IMR-90 (cell line): ENCODE data around the gene GRN. TPM values are rescaled to one million over a fixed set of nuclear protein-coding genes. Genes with fewer than 3 reads are reported as not detected.
A peak's percentile ranks its signal among the peaks of the same experiment; 100 is the strongest.

ENCODE experiments used
- ATAC-seq: fragments of 200-7000 bp; cut with Tn5 transposase; 2 replicates; pipeline ENCODE4 v1.9.1; 2020; ENCODE audit warnings: low read depth, mild to moderate bottlenecking, moderate library complexity
- BruUV-seq: library from RNA; stranded (reverse); fragments of 400-500 nt; replicated peaks from 2 replicates; lab custom pipeline; 2021; lab: Mats Ljungman, UMichigan
- CTCF ChIA-PET: fragments of 300-600 bp; formaldehyde crosslinking; extraction: SDS; loops from one replicate; lab custom pipeline; 2021; ENCODE audit warnings: antibody characterized with exemption; lab: Yijun Ruan, JAX
- POLR2A ChIA-PET: fragments of 300-600 bp; sonication (Branson Sonifier 250); formaldehyde crosslinking; loops from one replicate; lab custom pipeline; 2022; ENCODE audit warnings: antibody characterized with exemption; ENCODE audit not compliant: unreplicated experiment; lab: Charles Lee
- DNase-seq: peaks from one replicate; pipeline ENCODE4 v3.0.0; 2013
- H2AFZ ChIP-seq: replicated peaks from 2 replicates; pipeline ENCODE3; 2013; ENCODE audit warnings: low read length, mild to moderate bottlenecking; ENCODE audit not compliant: poor library complexity
- H2AK5ac ChIP-seq: 2 replicates; pipeline ENCODE4 v1.6.1; 2013; ENCODE audit warnings: low read depth, low read length, inconsistent platforms
- H2AK9ac ChIP-seq: replicated peaks from 2 replicates; pipeline ENCODE3; 2013; ENCODE audit warnings: mild to moderate bottlenecking, low read depth, low read length, moderate library complexity; ENCODE audit not compliant: poor library complexity
- H2BK120ac ChIP-seq: 2 replicates; pipeline ENCODE4 v1.6.1; 2013; ENCODE audit warnings: low read depth, low read length, inconsistent platforms
- H2BK15ac ChIP-seq: 3 replicates; pipeline ENCODE4 v1.6.1; 2013; ENCODE audit warnings: low read depth, low read length, inconsistent platforms
- H2BK20ac ChIP-seq: 2 replicates; pipeline ENCODE4 v1.6.1; 2013; ENCODE audit warnings: low read depth, mild to moderate bottlenecking, inconsistent platforms, low read length, moderate library complexity
- H2BK5ac ChIP-seq: 2 replicates; pipeline ENCODE4 v1.6.1; 2013; ENCODE audit warnings: mild to moderate bottlenecking, low read depth, low read length, inconsistent platforms; ENCODE audit not compliant: poor library complexity, severe bottlenecking
- H3K14ac ChIP-seq: replicated peaks from 2 replicates; pipeline ENCODE4 v1.6.1; 2013; ENCODE audit warnings: low read depth, low read length, inconsistent platforms
- H3K18ac ChIP-seq: 2 replicates; pipeline ENCODE4 v1.6.1; 2013; ENCODE audit warnings: low read depth, low read length, control low read depth
- H3K23ac ChIP-seq: 2 replicates; pipeline ENCODE4 v1.6.1; 2013; ENCODE audit warnings: low read depth, low read length, inconsistent platforms
- H3K27ac ChIP-seq: 2 replicates; pipeline ENCODE4 v1.5.1; 2013; ENCODE audit warnings: mild to moderate bottlenecking, control low read depth, low read length; ENCODE audit not compliant: insufficient read depth
- H3K27me3 ChIP-seq: 2 replicates; pipeline ENCODE4 v1.6.1; 2013; ENCODE audit warnings: low read length; ENCODE audit not compliant: control insufficient read depth, insufficient read depth
- H3K36me3 ChIP-seq: 2 replicates; pipeline ENCODE4 v1.6.1; 2013; ENCODE audit warnings: low read length, mixed read lengths; ENCODE audit not compliant: control insufficient read depth, insufficient read depth
- H3K4ac ChIP-seq: 2 replicates; pipeline ENCODE4 v1.6.1; 2013; ENCODE audit warnings: low read depth, low read length, inconsistent platforms
- H3K4me1 ChIP-seq: 2 replicates; pipeline ENCODE4 v1.6.1; 2013; ENCODE audit warnings: low read length, mixed read lengths; ENCODE audit not compliant: control insufficient read depth, insufficient read depth
- H3K4me2 ChIP-seq: 2 replicates; pipeline ENCODE4 v1.6.1; 2013; ENCODE audit warnings: low read depth, mild to moderate bottlenecking, control low read depth, low read length, moderate library complexity
- H3K4me3 ChIP-seq: 2 replicates; pipeline ENCODE4 v1.5.1; 2013; ENCODE audit warnings: low read depth, mild to moderate bottlenecking, control low read depth, low read length, moderate library complexity; ENCODE audit not compliant: insufficient read depth
- H3K56ac ChIP-seq: 2 replicates; pipeline ENCODE4 v1.6.1; 2013; ENCODE audit warnings: low read length, inconsistent platforms; ENCODE audit not compliant: insufficient read depth; ENCODE audit errors: extremely low read depth
- H3K79me1 ChIP-seq, 2 experiments: 2 replicates each; pipeline ENCODE4 v1.6.1; 2013; ENCODE audit warnings: low read length in 2 of 2, inconsistent platforms in 1 of 2, low read depth in 1 of 2
- H3K9ac ChIP-seq: 2 replicates; pipeline ENCODE4 v1.6.1; 2013; ENCODE audit warnings: low read depth, low read length, control low read depth
- H3K9me1 ChIP-seq: 2 replicates; pipeline ENCODE4 v1.6.1; 2013; ENCODE audit warnings: low read length, inconsistent platforms; ENCODE audit not compliant: insufficient read depth
- H3K9me3 ChIP-seq: 2 replicates; pipeline ENCODE4 v1.6.1; 2013; ENCODE audit warnings: low read length; ENCODE audit not compliant: control insufficient read depth, insufficient read depth
- H4K20me1 ChIP-seq: 2 replicates; pipeline ENCODE4 v1.6.1; 2013; ENCODE audit warnings: low read length, inconsistent platforms; ENCODE audit not compliant: insufficient read depth
- H4K5ac ChIP-seq: 2 replicates; pipeline ENCODE4 v1.6.1; 2013; ENCODE audit warnings: mild to moderate bottlenecking, low read depth, low read length, control low read depth
- H4K8ac ChIP-seq, 2 experiments: 2 replicates each; pipeline ENCODE4 v1.6.1; 2013; ENCODE audit warnings: low read depth in 2 of 2, low read length in 2 of 2, control low read depth in 1 of 2, inconsistent platforms in 1 of 2
- H4K91ac ChIP-seq: 2 replicates; pipeline ENCODE4 v1.6.1; 2013; ENCODE audit warnings: low read depth, low read length, inconsistent platforms; ENCODE audit not compliant: insufficient read depth
- NFE2L2 ChIP-seq: fragments of 150-350 bp; IDR thresholded peaks from 2 replicates; pipeline ENCODE4 v1.6.1; 2016; ENCODE audit warnings: low read depth, mild to moderate bottlenecking, low read length
- POLR2A ChIP-seq: IDR thresholded peaks from 2 replicates; pipeline ENCODE4 v1.6.1; 2012; ENCODE audit warnings: mild to moderate bottlenecking, low read depth, low read length
- SMC3 ChIP-seq: fragments of 150-350 bp; IDR thresholded peaks from 2 replicates; pipeline ENCODE4 v1.6.1; 2016; ENCODE audit warnings: low read depth, mild to moderate bottlenecking, antibody characterized with exemption, low read length, moderate library complexity
- WGBS, 2 experiments: methylation state at CpG; one replicate each; pipeline versions ENCODE4 v1.1.5 to v1.1.7; 2013; ENCODE audit warnings: missing lambda C conversion rate in 2 of 2; ENCODE audit not compliant: insufficient read length in 1 of 2; ENCODE audit errors: extremely low coverage in 2 of 2; 5-methylcytosine and 5-hydroxymethylcytosine counted together
- dilution Hi-C: fragments of 300-500 bp; cut with HindIII; formaldehyde crosslinking; loops from one replicate; pipeline ENCODE4 v1.14.3; 2018; ENCODE audit warnings: low sequenced_read_pairs; ENCODE audit not compliant: unreplicated experiment
- in situ Hi-C: fragments of 300-500 bp; cut with MboI; formaldehyde crosslinking; loops from 3 replicates; pipeline ENCODE4 v1.14.3; 2019; ENCODE audit warnings: low sequenced_read_pairs, inconsistent platforms, mixed read lengths
- intact Hi-C: fragments of 100-400 bp; cut with micrococcal nuclease; formaldehyde crosslinking; loops from 2 replicates; pipeline ENCODE4 v1.10.0; 2022
- polyA plus RNA-seq, 3 experiments: library from polyadenylated mRNA; depleted of rRNA; stranded (reverse); fragments of >200 nt; gene quantifications; 2 replicates each; pipeline ENCODE4 v1.2.3, GENCODE V29; 2012; ENCODE audit warnings: low replicate concordance in 1 of 3
- total RNA-seq: library from RNA; depleted of rRNA; stranded (reverse); fragments of >200 nt; gene quantifications from 2 replicates; pipeline ENCODE4 v1.2.3, GENCODE V29; 2012

Gene GRN
- total and polyA plus RNA-seq, 2 of the 4 experiments (the other 2 are of a cell fraction) = 38.9 to 494 TPM

DNA sequence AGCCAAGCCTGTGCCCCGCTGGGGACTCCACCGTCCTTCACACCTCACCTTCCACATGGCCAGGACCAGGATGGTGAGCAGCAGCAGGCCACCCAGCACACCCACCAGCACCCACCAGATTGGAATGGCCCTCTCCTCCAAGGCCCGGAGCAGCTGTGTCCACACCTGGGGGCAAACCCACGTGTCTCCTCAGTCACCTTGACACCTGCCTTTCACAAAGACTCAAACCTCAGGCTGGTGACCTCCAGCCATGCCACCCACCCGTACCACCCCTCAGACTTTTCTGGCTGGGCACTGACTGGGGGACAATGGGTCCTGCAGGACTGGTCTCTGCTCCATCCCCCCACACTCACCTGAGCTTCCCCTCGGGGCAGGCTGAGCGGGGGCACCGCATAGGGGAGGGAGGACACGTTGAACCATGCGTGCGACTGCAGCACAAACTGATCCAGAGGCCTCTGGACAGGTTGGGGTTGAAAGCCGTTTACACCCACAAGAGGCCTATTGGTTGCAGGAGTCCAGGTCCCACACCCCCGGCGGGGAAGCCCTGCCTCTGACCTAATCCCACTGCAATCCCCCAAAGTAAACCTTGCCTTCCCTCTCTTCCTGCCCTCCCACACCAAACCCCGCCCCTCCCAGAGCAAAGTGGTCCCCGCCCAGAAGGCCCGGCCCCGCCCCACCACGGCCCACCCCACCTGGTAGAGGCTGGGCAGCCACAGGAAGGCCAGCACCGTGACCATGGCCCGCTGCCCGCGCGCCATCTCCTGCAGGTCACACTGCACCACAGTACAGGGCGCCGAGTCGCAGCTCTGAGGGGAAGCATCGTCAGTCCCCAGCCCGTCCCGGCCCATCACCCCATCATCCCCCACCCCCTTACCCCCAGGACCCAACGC is 29.4 kb downstream of the GRN start:
- Histone ChIP-seq H3K9me1 (0 out of 2 replicates have a peak, but pooled peaks cover 5% of the 10 kb centered on the region), H2AK5ac (no peak overlapping the region), H4K5ac (no peak overlapping the region), H3K27ac (no peak overlapping the region), H3K4ac (no peak overlapping the region), H2AFZ (peak overlapping the region; percentile 23), H3K36me3 (no peaks in the 10 kb centered on the region), H3K27me3 (peaks cover 12% of the 10 kb centered on the region; the same call in 1 of the 2 replicates), H3K56ac (no peak overlapping the region), H3K18ac (no peak overlapping the region), H2BK5ac (no peak overlapping the region), H3K4me2 (no peak overlapping the region), H2BK20ac (no peak overlapping the region), H4K8ac (no peak overlapping the region), H3K9ac (no peak overlapping the region), H3K79me1 (no peaks in the 10 kb centered on the region), H3K23ac (no peak overlapping the region), H3K4me1 (peaks cover 2% of the 10 kb centered on the region; the same call in 1 of the 2 replicates), H3K4me3 (no peak overlapping the region), H2BK15ac (no peak overlapping the region), H4K91ac (no peak overlapping the region), H2BK120ac (no peak overlapping the region), H2AK9ac (no peak overlapping the region), H3K14ac (no peak overlapping the region), H4K20me1 (no peaks in the 10 kb centered on the region), H3K9me3 (no peaks in the 10 kb centered on the region)
- peak; percentile 57; the same call in 1 of the 2 replicates for ATAC-seq
- in situ Hi-C loops = no loop called here
- dilution Hi-C loops = no loop called here
- ChIA-PET POLR2A (no interaction called here), CTCF (interaction anchor here (0.7 to 1.0 kb wide), 2 partner anchors 11 to 152 kb away, joined by 3 to 4 read pairs; partner anchors contain the start of gene FAM171A2)
- DNase-seq = peak; percentile 15
- WGBS, 2 experiments = 33% methylated on average over 12 of the region's 31 CpGs; no CpG with 5 or more reads in 1 of the 2 experiments
- TF ChIP-seq POLR2A (no peak), SMC3 (no peak), NFE2L2 (no peak)
- BruUV-seq = no TSS peak
- intact Hi-C loops = no loop called here
